IMR-90 (cell line): ENCODE results near the gene PSMG3. TPM values are rescaled to one million over a fixed set of nuclear protein-coding genes. Genes with fewer than 3 reads are reported as not detected.

ENCODE experiments used
- ATAC-seq: fragments of 200-7000 bp; cut with Tn5 transposase; 2 replicates; pipeline ENCODE4 v1.9.1; 2020; ENCODE audit warnings: low read depth, mild to moderate bottlenecking, moderate library complexity
- BruUV-seq: library from RNA; stranded (reverse); fragments of 400-500 nt; replicated peaks from 2 replicates; lab custom pipeline; 2021; lab: Mats Ljungman, UMichigan
- CTCF ChIA-PET: fragments of 300-600 bp; formaldehyde crosslinking; extraction: SDS; loops from one replicate; lab custom pipeline; 2021; ENCODE audit warnings: antibody characterized with exemption; lab: Yijun Ruan, JAX
- POLR2A ChIA-PET: fragments of 300-600 bp; sonication (Branson Sonifier 250); formaldehyde crosslinking; loops from one replicate; lab custom pipeline; 2022; ENCODE audit warnings: antibody characterized with exemption; ENCODE audit not compliant: unreplicated experiment; lab: Charles Lee
- DNase-seq: peaks from one replicate; pipeline ENCODE4 v3.0.0; 2013
- H2AFZ ChIP-seq: replicated peaks from 2 replicates; pipeline ENCODE3; 2013; ENCODE audit warnings: low read length, mild to moderate bottlenecking; ENCODE audit not compliant: poor library complexity
- H2AK5ac ChIP-seq: 2 replicates; pipeline ENCODE4 v1.6.1; 2013; ENCODE audit warnings: low read depth, low read length, inconsistent platforms
- H2AK9ac ChIP-seq: replicated peaks from 2 replicates; pipeline ENCODE3; 2013; ENCODE audit warnings: mild to moderate bottlenecking, low read depth, low read length, moderate library complexity; ENCODE audit not compliant: poor library complexity
- H2BK120ac ChIP-seq: 2 replicates; pipeline ENCODE4 v1.6.1; 2013; ENCODE audit warnings: low read depth, low read length, inconsistent platforms
- H2BK15ac ChIP-seq: 3 replicates; pipeline ENCODE4 v1.6.1; 2013; ENCODE audit warnings: low read depth, low read length, inconsistent platforms
- H2BK20ac ChIP-seq: 2 replicates; pipeline ENCODE4 v1.6.1; 2013; ENCODE audit warnings: low read depth, mild to moderate bottlenecking, inconsistent platforms, low read length, moderate library complexity
- H2BK5ac ChIP-seq: 2 replicates; pipeline ENCODE4 v1.6.1; 2013; ENCODE audit warnings: mild to moderate bottlenecking, low read depth, low read length, inconsistent platforms; ENCODE audit not compliant: poor library complexity, severe bottlenecking
- H3K14ac ChIP-seq: replicated peaks from 2 replicates; pipeline ENCODE4 v1.6.1; 2013; ENCODE audit warnings: low read depth, low read length, inconsistent platforms
- H3K18ac ChIP-seq: 2 replicates; pipeline ENCODE4 v1.6.1; 2013; ENCODE audit warnings: low read depth, low read length, control low read depth
- H3K23ac ChIP-seq: 2 replicates; pipeline ENCODE4 v1.6.1; 2013; ENCODE audit warnings: low read depth, low read length, inconsistent platforms
- H3K27ac ChIP-seq: 2 replicates; pipeline ENCODE4 v1.5.1; 2013; ENCODE audit warnings: mild to moderate bottlenecking, control low read depth, low read length; ENCODE audit not compliant: insufficient read depth
- H3K27me3 ChIP-seq: 2 replicates; pipeline ENCODE4 v1.6.1; 2013; ENCODE audit warnings: low read length; ENCODE audit not compliant: control insufficient read depth, insufficient read depth
- H3K36me3 ChIP-seq: 2 replicates; pipeline ENCODE4 v1.6.1; 2013; ENCODE audit warnings: low read length, mixed read lengths; ENCODE audit not compliant: control insufficient read depth, insufficient read depth
- H3K4ac ChIP-seq: 2 replicates; pipeline ENCODE4 v1.6.1; 2013; ENCODE audit warnings: low read depth, low read length, inconsistent platforms
- H3K4me1 ChIP-seq: 2 replicates; pipeline ENCODE4 v1.6.1; 2013; ENCODE audit warnings: low read length, mixed read lengths; ENCODE audit not compliant: control insufficient read depth, insufficient read depth
- H3K4me2 ChIP-seq: 2 replicates; pipeline ENCODE4 v1.6.1; 2013; ENCODE audit warnings: low read depth, mild to moderate bottlenecking, control low read depth, low read length, moderate library complexity
- H3K4me3 ChIP-seq: 2 replicates; pipeline ENCODE4 v1.5.1; 2013; ENCODE audit warnings: low read depth, mild to moderate bottlenecking, control low read depth, low read length, moderate library complexity; ENCODE audit not compliant: insufficient read depth
- H3K56ac ChIP-seq: 2 replicates; pipeline ENCODE4 v1.6.1; 2013; ENCODE audit warnings: low read length, inconsistent platforms; ENCODE audit not compliant: insufficient read depth; ENCODE audit errors: extremely low read depth
- H3K79me1 ChIP-seq, 2 experiments: 2 replicates each; pipeline ENCODE4 v1.6.1; 2013; ENCODE audit warnings: low read length in 2 of 2, inconsistent platforms in 1 of 2, low read depth in 1 of 2
- H3K9ac ChIP-seq: 2 replicates; pipeline ENCODE4 v1.6.1; 2013; ENCODE audit warnings: low read depth, low read length, control low read depth
- H3K9me1 ChIP-seq: 2 replicates; pipeline ENCODE4 v1.6.1; 2013; ENCODE audit warnings: low read length, inconsistent platforms; ENCODE audit not compliant: insufficient read depth
- H3K9me3 ChIP-seq: 2 replicates; pipeline ENCODE4 v1.6.1; 2013; ENCODE audit warnings: low read length; ENCODE audit not compliant: control insufficient read depth, insufficient read depth
- H4K20me1 ChIP-seq: 2 replicates; pipeline ENCODE4 v1.6.1; 2013; ENCODE audit warnings: low read length, inconsistent platforms; ENCODE audit not compliant: insufficient read depth
- H4K5ac ChIP-seq: 2 replicates; pipeline ENCODE4 v1.6.1; 2013; ENCODE audit warnings: mild to moderate bottlenecking, low read depth, low read length, control low read depth
- H4K8ac ChIP-seq, 2 experiments: 2 replicates each; pipeline ENCODE4 v1.6.1; 2013; ENCODE audit warnings: low read depth in 2 of 2, low read length in 2 of 2, control low read depth in 1 of 2, inconsistent platforms in 1 of 2
- H4K91ac ChIP-seq: 2 replicates; pipeline ENCODE4 v1.6.1; 2013; ENCODE audit warnings: low read depth, low read length, inconsistent platforms; ENCODE audit not compliant: insufficient read depth
- CHD1 ChIP-seq: IDR thresholded peaks from 2 replicates; pipeline ENCODE4 v1.6.1; 2012; ENCODE audit warnings: low read depth, low read length, improper control_type of control experiment
- CTCF ChIP-seq: conservative IDR thresholded peaks from 2 replicates; pipeline ENCODE4 v1.5.1; 2012; ENCODE audit warnings: mild to moderate bottlenecking, low read depth, low read length, improper control_type of control experiment
- ELK1 ChIP-seq: fragments of 150-350 bp; IDR thresholded peaks from 2 replicates; pipeline ENCODE4 v1.6.1; 2016; ENCODE audit warnings: low read depth, mild to moderate bottlenecking, low read length, moderate library complexity, borderline replicate concordance
- FOS ChIP-seq: fragments of 150-350 bp; IDR thresholded peaks from 2 replicates; pipeline ENCODE4 v1.6.1; 2016; ENCODE audit warnings: low read depth, low read length
- MAZ ChIP-seq: IDR thresholded peaks from 2 replicates; pipeline ENCODE4 v1.6.1; 2012; ENCODE audit warnings: low read depth, mild to moderate bottlenecking, low read length, improper control_type of control experiment, moderate library complexity, borderline replicate concordance
- MXI1 ChIP-seq: IDR thresholded peaks from 2 replicates; pipeline ENCODE4 v1.6.1; 2012; ENCODE audit warnings: low read depth, mild to moderate bottlenecking, low read length, moderate library complexity, borderline replicate concordance
- NFE2L2 ChIP-seq: fragments of 150-350 bp; IDR thresholded peaks from 2 replicates; pipeline ENCODE4 v1.6.1; 2016; ENCODE audit warnings: low read depth, mild to moderate bottlenecking, low read length
- POLR2A ChIP-seq: IDR thresholded peaks from 2 replicates; pipeline ENCODE4 v1.6.1; 2012; ENCODE audit warnings: mild to moderate bottlenecking, low read depth, low read length
- RAD21 ChIP-seq: IDR thresholded peaks from 2 replicates; pipeline ENCODE4 v1.6.1; 2012; ENCODE audit warnings: low read length, improper control_type of control experiment
- RCOR1 ChIP-seq: IDR thresholded peaks from 2 replicates; pipeline ENCODE4 v1.6.1; 2012; ENCODE audit warnings: mild to moderate bottlenecking, low read length, improper control_type of control experiment; ENCODE audit not compliant: insufficient replicate concordance
- USF2 ChIP-seq: fragments of 150-350 bp; IDR thresholded peaks from 2 replicates; pipeline ENCODE4 v1.6.1; 2017; ENCODE audit warnings: mild to moderate bottlenecking, antibody characterized with exemption, low read length, low read depth
- WGBS, 2 experiments: methylation state at CpG; one replicate each; pipeline versions ENCODE4 v1.1.5 to v1.1.7; 2013; ENCODE audit warnings: missing lambda C conversion rate in 2 of 2; ENCODE audit not compliant: insufficient read length in 1 of 2; ENCODE audit errors: extremely low coverage in 2 of 2; 5-methylcytosine and 5-hydroxymethylcytosine counted together
- dilution Hi-C: fragments of 300-500 bp; cut with HindIII; formaldehyde crosslinking; loops from one replicate; pipeline ENCODE4 v1.14.3; 2018; ENCODE audit warnings: low sequenced_read_pairs; ENCODE audit not compliant: unreplicated experiment
- in situ Hi-C: fragments of 300-500 bp; cut with MboI; formaldehyde crosslinking; loops from 3 replicates; pipeline ENCODE4 v1.14.3; 2019; ENCODE audit warnings: low sequenced_read_pairs, inconsistent platforms, mixed read lengths
- intact Hi-C: fragments of 100-400 bp; cut with micrococcal nuclease; formaldehyde crosslinking; loops from 2 replicates; pipeline ENCODE4 v1.10.0; 2022
- polyA plus RNA-seq, 3 experiments: library from polyadenylated mRNA; depleted of rRNA; stranded (reverse); fragments of >200 nt; gene quantifications; 2 replicates each; pipeline ENCODE4 v1.2.3, GENCODE V29; 2012; ENCODE audit warnings: low replicate concordance in 1 of 3
- total RNA-seq: library from RNA; depleted of rRNA; stranded (reverse); fragments of >200 nt; gene quantifications from 2 replicates; pipeline ENCODE4 v1.2.3, GENCODE V29; 2012

The PSMG3 gene
- total and polyA plus RNA-seq, 2 of the 4 experiments (the other 2 are of a cell fraction), result 37.3 to 54.1 TPM

GRCh38 chr7:1554333-1555045, 15.3 kb downstream of the PSMG3 start (continued):
- TF ChIP-seq NFE2L2, result no peak

GRCh38 chr7:1553512-1554210, 16.2 kb downstream of the PSMG3 start:
- Histone ChIP-seq H3K9me3 (no peaks in the 10 kb centered on the region), H3K9ac (no peak overlapping the region), H2AK9ac (no peak overlapping the region), H3K4me1 (peaks cover 14% of the 10 kb centered on the region), H2BK5ac (no peak overlapping the region), H3K18ac (no peak overlapping the region), H2BK15ac (peak overlapping the region; percentile 62; the same call in 1 of the 3 replicates), H3K23ac (no peak overlapping the region), H4K20me1 (no peaks in the 10 kb centered on the region), H4K8ac (no peak overlapping the region), H2BK120ac (no peak overlapping the region), H3K27ac (no peak overlapping the region), H2BK20ac (no peak overlapping the region), H3K27me3 (no peaks in the 10 kb centered on the region), H4K5ac (no peak overlapping the region), H3K79me1 (peaks cover 0 to 14% of the 10 kb centered on the region in 2 experiments; a peak in 1 of 4 replicates), H3K4ac (0 out of 2 replicates have a peak overlapping the region, but pooled peaks have one; percentile 92), H3K9me1 (peaks cover 11% of the 10 kb centered on the region), H2AFZ (no peak overlapping the region), H3K36me3 (no peaks in the 10 kb centered on the region), H3K14ac (no peak overlapping the region), H3K4me3 (no peak overlapping the region), H2AK5ac (no peak overlapping the region; the same call in 1 of the 2 replicates), H3K56ac (no peak overlapping the region), H4K91ac (no peak overlapping the region), H3K4me2 (no peak overlapping the region)
- ChIA-PET CTCF (no interaction called here), POLR2A (no interaction called here)
- in situ Hi-C loops, result no loop called here
- intact Hi-C loops, result no loop called here
- DNase-seq, result no peak
- no TSS peak for BruUV-seq
- no peak for ATAC-seq
- dilution Hi-C loops, result no loop called here
- WGBS, 2 experiments, result 89% methylated on average over 9 of the region's 28 CpGs; no CpG with 5 or more reads in 1 of the 2 experiments
- TF ChIP-seq FOS, result no peak
- TF ChIP-seq RCOR1, result no peak
- no peak for TF ChIP-seq USF2
- no peak for TF ChIP-seq MAZ
- no peak for TF ChIP-seq ELK1
- TF ChIP-seq NFE2L2, result no peak
- no peak for TF ChIP-seq POLR2A
- no peak for TF ChIP-seq MXI1
- TF ChIP-seq CHD1, result no peak
- TF ChIP-seq RAD21, result no peak
- no peak for TF ChIP-seq CTCF
